Stimulated activated CD4-positive, alpha-beta T cell treated with anti-CD3 and anti-CD28 coated beads, Interleukin-4, amount 100 ng/mL, for 24 hours (primary cell): ENCODE measurements around the gene MLEC.

Experiments used
- DNase-seq: peaks from one replicate; pipeline ENCODE4 v3.0.0-alpha.2; 2020

MLEC gene

DNA sequence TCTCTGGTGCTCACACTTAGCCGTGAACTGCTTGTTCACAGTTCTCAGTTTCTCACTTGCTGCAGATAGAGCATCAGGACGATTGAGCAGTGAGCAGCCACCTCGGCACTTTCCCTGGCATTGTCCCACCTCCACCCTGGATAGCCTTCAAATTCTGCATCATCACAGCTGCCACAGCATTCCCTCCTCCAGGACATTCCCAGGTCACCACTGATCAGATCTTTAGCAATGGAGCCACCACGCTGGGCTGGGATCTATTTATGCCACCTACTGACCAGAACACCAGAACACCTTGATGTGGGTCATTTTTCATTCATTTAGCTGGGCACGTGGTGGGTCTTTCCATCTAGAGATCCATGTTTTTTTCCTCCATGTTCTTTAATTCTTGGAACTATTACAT is 62.3 kb downstream of the MLEC start:
- no peak for DNase-seq

DNA sequence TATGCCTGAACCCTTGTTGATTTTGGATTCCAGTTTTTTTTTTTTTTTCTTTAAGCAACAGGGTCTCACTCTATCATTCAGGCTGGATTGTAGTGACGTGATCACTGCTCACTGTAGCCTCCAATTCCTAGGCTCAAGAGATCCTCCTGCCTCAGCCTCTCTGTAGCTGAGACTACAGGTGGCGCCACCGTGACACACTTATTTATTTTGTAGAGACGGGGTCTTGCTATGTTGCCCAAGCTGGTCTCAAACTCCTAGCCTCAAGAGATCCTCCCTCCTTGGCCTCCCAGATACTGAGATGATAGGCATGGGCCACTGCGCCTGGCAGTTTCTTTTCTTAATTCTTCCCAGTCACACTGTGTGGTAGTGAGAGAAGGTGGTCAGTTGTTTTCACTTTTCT is 63.9 kb downstream of the MLEC start:
- no peak for DNase-seq

DNA sequence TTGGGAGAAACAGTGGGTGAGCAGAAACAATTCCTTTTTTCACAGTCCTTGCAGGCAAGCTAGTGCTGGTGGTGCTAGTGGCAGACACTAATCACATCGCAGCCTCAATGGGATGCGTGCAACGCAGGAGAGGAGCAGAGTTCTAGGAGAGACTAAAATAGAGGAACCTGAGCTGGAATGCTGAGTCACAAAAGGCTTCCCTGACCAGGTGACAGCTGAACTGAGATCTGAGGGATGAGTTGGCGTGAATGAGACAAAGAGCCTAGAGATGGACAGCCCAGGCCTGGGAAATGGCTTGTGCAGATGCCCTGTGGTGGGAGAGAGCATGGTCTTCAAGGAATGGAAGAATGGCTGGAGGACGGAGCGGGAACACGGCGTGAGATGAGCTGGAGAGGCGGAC is 64.4 kb downstream of the MLEC start:
- DNase-seq = no peak
